GM12891 (cell line): Measurements from ENCODE around the gene PFKFB2.

Experiments
- PAX5 ChIP-seq: IDR thresholded peaks from 2 replicates; pipeline ENCODE4 v1.6.1; 2011; ENCODE audit warnings: low read length, moderate library complexity, mild to moderate bottlenecking; ENCODE audit not compliant: insufficient read depth, severe bottlenecking
- POLR2A ChIP-seq: IDR thresholded peaks from 2 replicates; pipeline ENCODE4 v1.6.1; 2011; ENCODE audit warnings: low read depth, low read length, control low read depth

GRCh38 chr1:207063014-207063413 is 9.9 kb downstream of the PFKFB2 start:
- TF ChIP-seq POLR2A (no peak), PAX5 (no peak)
